NB4 (cell line): Measurements from ENCODE around the gene NFIL3.

Experiments used
- DNase-seq: peaks from one replicate; pipeline ENCODE4 v3.0.0; 2010; ENCODE audit warnings: low read depth
- H3K4me3 ChIP-seq: one replicate; pipeline ENCODE4 v1.5.1; 2011; ENCODE audit warnings: mild to moderate bottlenecking, low read depth, low read length, moderate library complexity
- CTCF ChIP-seq: IDR thresholded peaks from one replicate; pipeline ENCODE4 v1.5.1; 2012; ENCODE audit warnings: low read depth, low read length
- MYC ChIP-seq: IDR thresholded peaks from 2 replicates; pipeline ENCODE4 v1.6.1; 2011; ENCODE audit warnings: low read depth, low read length
- POLR2A ChIP-seq: IDR thresholded peaks from 2 replicates; pipeline ENCODE4 v1.6.1; 2011; ENCODE audit warnings: mild to moderate bottlenecking; ENCODE audit not compliant: insufficient read length; ENCODE audit errors: extremely low read depth
- TF ChIP-seq, protein P1 (sequence below): IDR thresholded peaks from 2 replicates; pipeline ENCODE4 v1.6.1; 2011; ENCODE audit warnings: low read depth, low read length

The NFIL3 gene

DNA sequence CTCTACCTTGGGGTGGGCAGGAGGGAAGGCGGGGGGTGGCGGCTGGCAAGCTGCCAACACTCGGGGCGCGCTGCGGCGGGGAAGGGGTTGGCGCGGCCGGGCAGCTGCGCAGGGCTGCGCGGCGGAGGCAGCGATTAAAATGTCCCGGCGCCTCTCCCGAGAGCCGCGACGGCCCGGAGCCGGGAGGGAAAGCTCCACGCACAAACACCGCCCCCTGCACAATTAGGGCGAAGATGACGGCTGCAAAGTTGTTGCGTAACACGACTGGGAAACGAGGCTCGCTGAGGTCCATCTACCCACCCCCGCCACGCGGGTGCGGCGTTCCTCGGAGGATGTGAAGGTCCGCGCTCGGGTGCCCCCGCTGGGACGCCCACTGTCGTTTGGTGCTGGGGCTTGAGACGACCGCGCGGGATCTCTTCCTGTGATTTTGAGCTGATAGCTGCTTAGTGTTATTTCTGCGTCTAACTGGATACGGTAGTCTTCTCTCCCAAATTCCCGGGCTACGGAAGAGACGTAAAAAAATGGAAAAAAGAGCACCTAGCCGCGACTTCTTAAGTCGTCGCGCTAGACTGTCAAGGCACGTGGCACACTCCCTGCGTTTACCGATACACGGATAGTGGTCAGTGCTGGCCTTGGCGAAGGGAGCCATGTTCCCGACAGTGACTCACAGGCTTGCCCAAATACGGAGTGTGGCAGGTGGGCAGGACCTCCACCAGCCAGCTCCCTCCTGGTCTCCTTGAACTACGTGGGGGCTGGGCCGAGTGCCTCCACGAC, 958 bp upstream of the NFIL3 start:
- DNase-seq = peak; percentile 77
- no peak; the same call in 1 of the 2 replicates for TF ChIP-seq MYC
- no peak for TF ChIP-seq CTCF
- TF ChIP-seq, protein P1, sequence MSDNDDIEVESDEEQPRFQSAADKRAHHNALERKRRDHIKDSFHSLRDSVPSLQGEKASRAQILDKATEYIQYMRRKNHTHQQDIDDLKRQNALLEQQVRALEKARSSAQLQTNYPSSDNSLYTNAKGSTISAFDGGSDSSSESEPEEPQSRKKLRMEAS = peak; percentile 51
- no peak for TF ChIP-seq POLR2A
- H3K4me3 ChIP-seq = peak overlapping the region; percentile 52

DNA sequence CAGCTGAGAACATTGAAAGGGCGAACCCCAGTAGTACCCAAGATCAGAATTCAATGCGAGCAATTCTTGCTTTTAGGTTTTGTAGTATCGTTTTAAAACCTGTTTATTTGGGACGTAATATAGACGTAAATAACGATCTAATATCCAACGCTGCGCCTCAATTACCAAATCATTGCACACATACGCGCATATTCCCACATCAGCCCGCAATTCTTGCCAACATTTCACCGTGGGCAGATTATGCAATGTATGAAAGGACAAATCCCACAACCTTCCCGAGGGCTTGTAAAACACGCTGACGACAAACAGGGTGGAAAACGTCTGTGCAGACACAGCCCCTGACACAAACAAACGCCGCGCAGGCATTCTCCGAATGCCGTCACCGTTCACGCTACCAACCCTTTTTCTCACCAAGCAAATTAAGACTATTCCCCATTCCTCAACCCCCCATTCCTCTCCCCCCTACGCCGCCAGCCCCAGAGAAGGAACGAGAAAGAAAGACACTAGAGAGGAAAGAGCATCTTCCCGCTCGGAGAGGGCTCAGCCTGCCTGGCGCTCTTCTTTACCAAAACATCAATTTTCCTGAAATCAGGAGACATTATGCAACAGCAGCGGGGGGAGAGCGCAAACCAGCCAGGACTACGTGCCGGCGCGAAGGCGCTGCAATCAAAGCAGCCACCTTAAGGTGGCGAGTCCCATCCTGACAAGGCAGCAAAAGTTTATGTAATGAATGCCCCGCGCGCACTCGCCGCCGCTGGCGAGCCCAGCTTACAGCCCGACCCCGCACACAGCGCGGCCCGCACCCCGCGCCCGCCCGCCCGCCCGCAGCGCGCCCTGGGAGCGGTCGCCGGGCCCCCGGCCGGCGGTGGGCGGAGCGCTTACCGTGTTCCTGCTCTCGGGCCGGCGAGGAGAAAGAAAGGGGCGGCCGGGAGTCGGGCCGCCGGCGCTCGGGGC, 597 bp downstream of the NFIL3 start:
- DNase-seq = peak; percentile 72
- peak; percentile 18 for TF ChIP-seq CTCF
- TF ChIP-seq, protein P1 = no peak
- peak overlapping the region; percentile 88 for H3K4me3 ChIP-seq

- peak overlapping the region; percentile 88 for H3K4me3 ChIP-seq
- TF ChIP-seq POLR2A = no peak
- TF ChIP-seq, protein P1 = no peak
- DNase-seq = no peak
Observed at GRCh38 chr9:91421971-91422757, 1.5 kb downstream of the NFIL3 start.

- no peak for DNase-seq
- TF ChIP-seq MYC (no peak), POLR2A (no peak), CTCF (no peak)
- TF ChIP-seq, protein P1 = no peak
- H3K4me3 ChIP-seq = no peak overlapping the region
Observed at GRCh38 chr9:91421128-91421765, 2.4 kb downstream of the NFIL3 start.

- TF ChIP-seq MYC (no peak), POLR2A (no peak), CTCF (no peak)
- TF ChIP-seq, protein P1 = no peak
- DNase-seq = no peak
- H3K4me3 ChIP-seq = peak overlapping the region; percentile 55
Observed at GRCh38 chr9:91420501-91421127, 3.0 kb downstream of the NFIL3 start.
